BE2C (cell line): ENCODE measurements around the gene ZMPSTE24.
A peak's percentile ranks its signal among the peaks of the same experiment; 100 is the strongest.

Experiments used
- DNase-seq: peaks from one replicate; pipeline ENCODE4 v3.0.0-alpha.2; 2020
- H3K27me3 ChIP-seq: fragments of 250-450 bp; sonication (Bioruptor Pico); 2 replicates; pipeline ENCODE4 v1.5.1; 2020; ENCODE audit warnings: mild to moderate bottlenecking
- H3K36me3 ChIP-seq: fragments of 250-450 bp; sonication (Bioruptor Pico); 2 replicates; pipeline ENCODE4 v1.5.1; 2020; ENCODE audit warnings: mild to moderate bottlenecking
- H3K4me1 ChIP-seq: fragments of 250-450 bp; sonication (Bioruptor Pico); 2 replicates; pipeline ENCODE4 v1.5.1; 2020
- H3K4me3 ChIP-seq: 2 replicates; pipeline ENCODE4 v1.5.1; 2011; ENCODE audit warnings: low read depth, low read length
- H3K9me3 ChIP-seq: fragments of 250-450 bp; sonication (Bioruptor Pico); 2 replicates; pipeline ENCODE4 v1.5.1; 2020
- TF ChIP-seq, protein P1 (sequence below): IDR thresholded peaks from 2 replicates; pipeline ENCODE4 v1.5.1; 2012; ENCODE audit warnings: mild to moderate bottlenecking, low read depth, low read length

The ZMPSTE24 gene

DNA sequence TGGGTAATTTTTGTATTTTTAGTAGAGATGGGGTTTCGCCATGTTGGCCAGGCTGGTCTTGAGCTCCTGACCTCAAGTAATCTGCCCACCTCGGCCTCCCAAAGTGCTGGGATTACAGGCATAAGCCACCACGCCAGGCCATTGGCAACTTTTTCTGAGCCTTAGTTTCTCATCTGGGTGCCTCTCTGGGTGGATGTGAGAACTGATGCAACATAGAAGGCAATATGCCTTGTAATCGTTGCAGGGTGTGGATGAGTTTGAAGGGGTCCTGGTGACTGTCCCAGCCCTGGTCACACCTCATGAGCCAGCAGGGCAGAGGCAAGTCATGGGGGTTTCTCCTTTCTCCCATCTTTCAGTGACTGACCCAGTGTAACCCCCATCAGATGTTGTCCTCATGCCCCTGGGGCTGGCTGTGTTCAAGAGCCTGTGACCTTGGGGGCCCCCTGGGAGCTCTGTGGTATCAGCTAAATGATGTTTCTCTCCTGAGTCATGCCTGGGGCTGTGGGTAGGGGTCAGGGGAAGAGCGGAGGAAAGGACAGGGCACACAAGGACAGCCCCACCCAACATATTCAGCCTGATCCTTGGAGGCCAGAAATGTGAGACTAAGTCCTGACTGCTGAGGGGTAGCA, 55.4 kb downstream of the ZMPSTE24 start:
- peaks cover 8% of the 10 kb centered on the region; the same call in 1 of the 2 replicates for H3K27me3 ChIP-seq
- no peak for DNase-seq

DNA sequence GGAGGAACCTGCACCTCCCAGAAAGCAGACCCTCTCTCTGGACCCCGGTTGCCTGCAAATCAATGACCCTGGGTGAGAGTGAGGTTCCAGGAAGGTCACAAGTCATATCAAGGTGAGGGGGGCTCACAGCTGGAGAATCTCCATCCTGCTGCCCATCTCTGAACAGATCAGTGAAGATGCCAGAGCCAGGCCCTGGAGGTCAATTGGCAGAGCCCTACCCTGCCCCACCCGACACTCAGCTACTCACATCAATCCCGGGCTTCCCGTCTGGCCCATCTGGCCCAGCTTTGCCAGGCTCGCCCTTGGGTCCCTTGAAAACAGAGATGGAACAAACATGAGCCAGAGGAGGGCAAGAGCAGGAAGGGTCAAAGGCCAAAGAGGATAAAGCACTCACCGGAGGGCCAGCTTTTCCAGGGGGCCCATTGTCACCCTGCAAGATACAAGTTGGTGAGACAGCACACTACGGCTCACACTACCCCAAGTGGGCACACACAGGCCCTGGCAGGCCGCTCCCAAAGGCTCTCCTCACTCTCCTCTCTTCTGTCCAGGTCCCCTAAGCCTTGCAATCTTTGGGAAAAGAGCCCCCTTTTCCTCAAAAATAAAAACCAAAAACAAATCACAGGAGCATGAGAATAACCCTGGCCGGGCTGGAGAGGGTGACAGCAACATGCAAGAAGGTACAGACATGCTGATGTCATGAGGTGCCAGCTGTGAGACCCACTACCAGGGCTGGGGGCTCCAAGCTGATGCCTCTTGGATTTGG, 56.1 kb downstream of the ZMPSTE24 start:
- DNase-seq: no peak
- Histone ChIP-seq H3K9me3 (no peaks in the 10 kb centered on the region), H3K4me3 (no peak overlapping the region), H3K4me1 (no peaks in the 10 kb centered on the region), H3K27me3 (peaks cover 8% of the 10 kb centered on the region; the same call in 1 of the 2 replicates), H3K36me3 (no peaks in the 10 kb centered on the region)
- TF ChIP-seq, protein P1, sequence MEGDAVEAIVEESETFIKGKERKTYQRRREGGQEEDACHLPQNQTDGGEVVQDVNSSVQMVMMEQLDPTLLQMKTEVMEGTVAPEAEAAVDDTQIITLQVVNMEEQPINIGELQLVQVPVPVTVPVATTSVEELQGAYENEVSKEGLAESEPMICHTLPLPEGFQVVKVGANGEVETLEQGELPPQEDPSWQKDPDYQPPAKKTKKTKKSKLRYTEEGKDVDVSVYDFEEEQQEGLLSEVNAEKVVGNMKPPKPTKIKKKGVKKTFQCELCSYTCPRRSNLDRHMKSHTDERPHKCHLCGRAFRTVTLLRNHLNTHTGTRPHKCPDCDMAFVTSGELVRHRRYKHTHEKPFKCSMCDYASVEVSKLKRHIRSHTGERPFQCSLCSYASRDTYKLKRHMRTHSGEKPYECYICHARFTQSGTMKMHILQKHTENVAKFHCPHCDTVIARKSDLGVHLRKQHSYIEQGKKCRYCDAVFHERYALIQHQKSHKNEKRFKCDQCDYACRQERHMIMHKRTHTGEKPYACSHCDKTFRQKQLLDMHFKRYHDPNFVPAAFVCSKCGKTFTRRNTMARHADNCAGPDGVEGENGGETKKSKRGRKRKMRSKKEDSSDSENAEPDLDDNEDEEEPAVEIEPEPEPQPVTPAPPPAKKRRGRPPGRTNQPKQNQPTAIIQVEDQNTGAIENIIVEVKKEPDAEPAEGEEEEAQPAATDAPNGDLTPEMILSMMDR: no peak

More for the DNA sequence above, 55.4 kb downstream of the ZMPSTE24 start:
- no peaks in the 10 kb centered on the region for H3K4me1 ChIP-seq
- TF ChIP-seq, protein P1: no peak
- no peaks in the 10 kb centered on the region for H3K36me3 ChIP-seq
- H3K4me3 ChIP-seq: no peak overlapping the region
- H3K9me3 ChIP-seq: no peaks in the 10 kb centered on the region

DNA sequence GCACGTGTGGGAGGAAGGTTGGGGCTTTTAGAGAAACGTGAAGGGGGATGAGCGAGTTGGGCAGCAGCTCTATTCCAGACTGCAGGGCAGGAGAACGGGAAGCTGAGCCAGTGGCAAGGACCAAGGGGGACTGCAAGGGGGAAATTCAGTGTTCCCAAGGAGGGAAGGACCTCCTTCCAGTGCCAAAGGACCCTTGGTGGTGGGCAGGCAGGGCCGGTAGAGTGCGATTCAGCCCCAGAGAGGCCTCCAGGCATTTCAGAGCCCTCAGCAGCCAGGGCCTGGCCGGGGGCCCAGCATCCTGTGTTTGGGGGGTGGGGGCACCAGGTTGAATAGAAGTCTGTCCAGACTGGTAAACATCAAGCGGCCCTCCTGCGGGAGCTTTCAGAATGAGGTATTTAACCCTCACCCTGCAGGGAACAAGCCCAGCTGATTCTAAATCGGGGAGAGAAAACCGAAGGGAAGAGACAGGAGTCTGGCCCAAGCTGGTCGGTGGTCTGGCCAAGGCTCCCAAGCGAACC, 56.7 kb downstream of the ZMPSTE24 start:
- Histone ChIP-seq H3K4me1 (no peaks in the 10 kb centered on the region), H3K4me3 (peak overlapping the region; percentile 58), H3K27me3 (peaks cover 8% of the 10 kb centered on the region; the same call in 1 of the 2 replicates), H3K36me3 (no peaks in the 10 kb centered on the region), H3K9me3 (no peaks in the 10 kb centered on the region)
- DNase-seq: no peak
- TF ChIP-seq, protein P1: no peak

DNA sequence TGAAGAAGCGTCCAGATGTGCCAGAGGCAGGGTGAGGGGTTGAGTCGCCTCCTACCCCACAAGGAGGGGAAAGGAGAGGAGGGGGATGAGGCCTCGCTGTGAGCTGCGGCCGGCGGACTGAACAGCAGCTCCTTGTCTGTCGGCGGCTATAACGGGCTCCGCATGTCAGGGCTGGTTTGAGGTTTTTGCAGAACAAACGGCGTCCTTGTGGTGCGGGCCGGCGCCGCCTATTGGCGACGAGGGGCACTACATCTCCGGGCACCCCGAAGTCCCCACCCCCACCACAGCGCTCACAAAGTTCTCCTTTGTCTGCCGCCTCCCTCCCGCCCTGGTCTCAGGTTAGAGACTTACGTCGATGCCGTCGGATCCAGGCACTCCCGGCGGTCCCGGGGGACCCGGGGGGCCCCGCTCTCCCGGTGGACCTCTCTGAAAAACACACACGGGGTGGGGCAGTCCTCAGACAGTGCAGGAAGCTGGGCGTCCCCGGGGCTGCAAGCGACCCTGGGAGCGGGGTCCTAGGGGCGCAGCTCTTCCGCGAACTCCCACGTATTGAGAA, 57.3 kb downstream of the ZMPSTE24 start:
- Histone ChIP-seq H3K9me3 (no peaks in the 10 kb centered on the region), H3K36me3 (no peaks in the 10 kb centered on the region), H3K4me3 (peak overlapping the region; percentile 58), H3K4me1 (no peaks in the 10 kb centered on the region), H3K27me3 (peaks cover 8% of the 10 kb centered on the region; the same call in 1 of the 2 replicates)
- TF ChIP-seq, protein P1: peak; percentile 70
- peak; percentile 73 for DNase-seq

DNA sequence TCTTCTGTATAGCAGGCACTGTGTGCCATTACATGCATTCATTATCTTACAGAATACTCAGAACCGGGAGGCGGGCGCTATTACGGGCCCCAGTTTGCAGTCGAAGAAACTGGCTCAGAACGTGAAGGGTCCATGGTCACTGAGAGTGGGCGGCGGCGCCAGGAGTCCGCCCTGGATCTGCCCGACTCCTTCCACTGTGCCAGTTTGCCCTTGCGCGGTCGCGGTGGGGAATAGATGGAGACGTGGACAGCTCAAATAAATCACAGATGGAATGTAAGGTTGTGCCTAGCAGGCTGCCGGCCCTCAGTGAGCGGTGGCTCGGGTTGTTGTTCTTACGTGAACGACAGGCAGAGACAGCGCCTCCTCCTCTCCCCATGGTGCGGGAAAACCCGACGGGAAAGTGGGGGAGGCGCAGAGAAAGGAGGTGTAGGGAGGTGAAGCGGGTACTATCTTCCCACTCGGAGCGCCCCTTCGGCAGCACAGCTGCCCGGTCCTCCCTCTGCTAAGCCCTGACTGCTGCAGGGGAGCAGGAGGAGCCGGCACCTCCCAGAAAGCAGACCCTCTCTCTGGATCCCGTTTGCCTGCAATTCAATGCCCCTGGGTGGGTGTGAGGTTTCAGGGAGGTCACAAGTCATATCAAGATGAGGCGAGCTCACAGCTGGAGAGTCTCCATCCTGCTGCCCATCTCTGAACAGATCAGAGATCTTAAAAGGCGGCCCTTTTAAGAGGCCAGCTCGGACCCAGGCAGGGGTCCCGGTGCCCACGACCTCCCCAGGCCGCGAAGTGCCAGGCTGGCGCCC, 58.0 kb downstream of the ZMPSTE24 start:
- H3K27me3 ChIP-seq: peaks cover 8% of the 10 kb centered on the region; the same call in 1 of the 2 replicates
- TF ChIP-seq, protein P1: no peak
- H3K36me3 ChIP-seq: no peaks in the 10 kb centered on the region
- peak overlapping the region; percentile 58 for H3K4me3 ChIP-seq
- DNase-seq: peak; percentile 16
- no peaks in the 10 kb centered on the region for H3K4me1 ChIP-seq
- H3K9me3 ChIP-seq: no peaks in the 10 kb centered on the region
